Neural cell (in vitro differentiated cells): ENCODE data around the gene IGFBP2.

Experiments
- EP300 ChIP-seq: fragments of 450-650 bp; conservative IDR thresholded peaks from 2 replicates; pipeline ENCODE4 v1.6.1; 2014; ENCODE audit warnings: antibody characterized with exemption, mild to moderate bottlenecking, moderate library complexity; ENCODE audit not compliant: poor library complexity, severe bottlenecking
- EZH2 ChIP-seq: fragments of 200-600, 300-800 bp; shearing (Covaris generic), sonication (generic); IDR thresholded peaks from 2 replicates; pipeline ENCODE4 v1.6.1; 2014; ENCODE audit warnings: antibody characterized with exemption, low read length, borderline replicate concordance, mild to moderate bottlenecking; ENCODE audit not compliant: insufficient read depth, poor library complexity, severe bottlenecking
- RAD21 ChIP-seq: fragments of 450-650 bp; conservative IDR thresholded peaks from 2 replicates; pipeline ENCODE4 v1.6.1; 2014; ENCODE audit warnings: antibody characterized with exemption, mild to moderate bottlenecking, moderate library complexity
- TAF1 ChIP-seq: IDR thresholded peaks from 2 replicates; pipeline ENCODE4 v1.6.1; 2012; ENCODE audit warnings: low read depth
- TF ChIP-seq, protein P1 (sequence below): fragments of 450-650 bp; IDR thresholded peaks from 2 replicates; pipeline ENCODE4 v1.5.1; 2014; ENCODE audit warnings: antibody characterized with exemption, mild to moderate bottlenecking, moderate library complexity; ENCODE audit not compliant: poor library complexity, severe bottlenecking

DNA sequence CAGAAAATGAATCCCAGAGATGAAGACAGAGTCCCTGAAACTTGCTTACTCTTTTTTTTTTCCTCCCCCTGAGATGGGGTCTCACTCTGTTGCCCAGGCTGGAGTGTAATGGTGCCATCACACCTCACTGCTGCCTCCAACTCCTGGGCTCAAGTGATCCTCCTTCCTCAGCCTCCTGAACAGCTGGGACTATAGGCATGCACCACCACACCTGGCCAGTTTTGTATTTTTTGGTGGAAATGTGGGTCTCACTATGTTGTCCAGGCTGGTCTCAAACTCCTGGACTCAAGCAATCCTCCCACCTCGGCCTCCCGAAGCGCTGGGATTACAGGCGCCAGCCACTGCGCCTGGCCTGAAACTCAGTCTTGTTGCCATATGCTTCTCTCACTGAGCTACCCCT lies 27.8 kb downstream of the IGFBP2 start:
- TF ChIP-seq, protein P1, sequence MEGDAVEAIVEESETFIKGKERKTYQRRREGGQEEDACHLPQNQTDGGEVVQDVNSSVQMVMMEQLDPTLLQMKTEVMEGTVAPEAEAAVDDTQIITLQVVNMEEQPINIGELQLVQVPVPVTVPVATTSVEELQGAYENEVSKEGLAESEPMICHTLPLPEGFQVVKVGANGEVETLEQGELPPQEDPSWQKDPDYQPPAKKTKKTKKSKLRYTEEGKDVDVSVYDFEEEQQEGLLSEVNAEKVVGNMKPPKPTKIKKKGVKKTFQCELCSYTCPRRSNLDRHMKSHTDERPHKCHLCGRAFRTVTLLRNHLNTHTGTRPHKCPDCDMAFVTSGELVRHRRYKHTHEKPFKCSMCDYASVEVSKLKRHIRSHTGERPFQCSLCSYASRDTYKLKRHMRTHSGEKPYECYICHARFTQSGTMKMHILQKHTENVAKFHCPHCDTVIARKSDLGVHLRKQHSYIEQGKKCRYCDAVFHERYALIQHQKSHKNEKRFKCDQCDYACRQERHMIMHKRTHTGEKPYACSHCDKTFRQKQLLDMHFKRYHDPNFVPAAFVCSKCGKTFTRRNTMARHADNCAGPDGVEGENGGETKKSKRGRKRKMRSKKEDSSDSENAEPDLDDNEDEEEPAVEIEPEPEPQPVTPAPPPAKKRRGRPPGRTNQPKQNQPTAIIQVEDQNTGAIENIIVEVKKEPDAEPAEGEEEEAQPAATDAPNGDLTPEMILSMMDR, result no peak
- TF ChIP-seq EP300 (no peak), TAF1 (no peak), EZH2 (no peak), RAD21 (no peak)
